ENCODE data around the gene C14orf93.
A peak's percentile ranks its signal among the peaks of the same experiment; 100 is the strongest.

The C14orf93 gene

GRCh38 chr14:23045419-23046357 is 35.7 kb upstream of the C14orf93 start:
- no peak for DNase-seq

- no peak for DNase-seq
Measured at GRCh38 chr14:23044840-23045239, 34.9 kb upstream of the C14orf93 start.

- DNase-seq: no peak
Measured at GRCh38 chr14:23043754-23044153, 33.8 kb upstream of the C14orf93 start.

- no peak for DNase-seq
Measured at GRCh38 chr14:23043145-23043544, 33.2 kb upstream of the C14orf93 start.

- no peak for DNase-seq
Measured at GRCh38 chr14:23042162-23042965, 32.4 kb upstream of the C14orf93 start, which contains the start of gene PSMB11. PSMB11 (plus strand) TSS chr14:23042212; CDS start chr14:23042226, 14 bp downstream.

- DNase-seq: no peak
Measured at GRCh38 chr14:23041729-23042128, 31.8 kb upstream of the C14orf93 start.

- no peak for DNase-seq
Measured at GRCh38 chr14:23040100-23040499, 30.2 kb upstream of the C14orf93 start.

- no peak for DNase-seq
Measured at GRCh38 chr14:23035303-23036144, 25.6 kb upstream of the C14orf93 start.

GRCh38 chr14:23034498-23035302 is 24.8 kb upstream of the C14orf93 start, which contains the start of gene PSMB5:
PSMB5 (minus strand) TSS chr14:23034900; CDS start chr14:23034881, 19 bp downstream.
- peak; percentile 90 for DNase-seq

GRCh38 chr14:23033801-23034497 is 24.0 kb upstream of the C14orf93 start:
- no peak for DNase-seq

GRCh38 chr14:23033251-23033727 is 23.3 kb upstream of the C14orf93 start:
- DNase-seq: no peak

GRCh38 chr14:23030936-23031335 is 21.0 kb upstream of the C14orf93 start:
- DNase-seq: no peak

GRCh38 chr14:23028799-23029198 is 18.9 kb upstream of the C14orf93 start:
- peak; percentile 14 for DNase-seq

GRCh38 chr14:23025151-23025814 is 15.3 kb upstream of the C14orf93 start:
- DNase-seq: no peak

- no peak for DNase-seq
Measured at GRCh38 chr14:23024612-23025075, 14.7 kb upstream of the C14orf93 start.

- no peak for DNase-seq
Measured at GRCh38 chr14:23023795-23024152, 13.8 kb upstream of the C14orf93 start.

- no peak for DNase-seq
Measured at GRCh38 chr14:23023022-23023794, 13.3 kb upstream of the C14orf93 start.

- DNase-seq: no peak
Measured at GRCh38 chr14:23021889-23022442, 12.0 kb upstream of the C14orf93 start.

- DNase-seq: no peak
Measured at GRCh38 chr14:23021434-23021833, 11.5 kb upstream of the C14orf93 start.

All from activated naive CD4-positive, alpha-beta T cell treated with Interleukin-2 at 50 U/mL for 16 hours (primary cell).